Lower lobe of right lung (tissue), 2 donors: ENCODE results near the gene FAM120C. TPM values are rescaled to one million over a fixed set of nuclear protein-coding genes. Genes with fewer than 3 reads are reported as not detected.

Source experiments
- ATAC-seq, 2 donors: fragments of 200-7000 bp; cut with Tn5 transposase; one replicate each; pipeline ENCODE4 v1.9.1; 2020 to 2022; ENCODE audit warnings: mild to moderate bottlenecking in 2 of 2, moderate library complexity in 2 of 2
- DNase-seq: peaks from one replicate; pipeline ENCODE4 v3.0.0-alpha.2; 2020
- H3K27ac ChIP-seq: fragments of 200-600 bp; one replicate; pipeline ENCODE4 v1.8.0; 2022
- H3K27me3 ChIP-seq: fragments of 200-600 bp; one replicate; pipeline ENCODE4 v1.8.0; 2022; ENCODE audit warnings: low read depth
- H3K36me3 ChIP-seq: fragments of 200-600 bp; one replicate; pipeline ENCODE4 v1.8.0; 2022; ENCODE audit warnings: mild to moderate bottlenecking
- H3K4me1 ChIP-seq: fragments of 200-600 bp; one replicate; pipeline ENCODE4 v1.8.0; 2022
- H3K4me3 ChIP-seq: fragments of 200-600 bp; one replicate; pipeline ENCODE4 v1.8.0; 2022; ENCODE audit warnings: mild to moderate bottlenecking
- H3K9me3 ChIP-seq: fragments of 200-600 bp; one replicate; pipeline ENCODE4 v1.8.0; 2022
- CTCF ChIP-seq: fragments of 200-600 bp; IDR thresholded peaks from one replicate; pipeline ENCODE4 v1.8.0; 2022; ENCODE audit warnings: antibody characterized with exemption, mild to moderate bottlenecking
- intact Hi-C: fragments of 100-400 bp; cut with DNase I; formaldehyde crosslinking; loops from one replicate; pipeline ENCODE4 v1.11.0; 2022
- total RNA-seq: library from RNA; stranded (reverse); fragmentation: NEBNext Ultra II Directional; extraction: Animal tissue kit (Norgen Biotek cat#: 25700); gene quantifications from one replicate; pipeline ENCODE4 v1.2.1, GENCODE V29; 2021
- donor health status: DM: no; HTN: yes; CAD: no; lungs with severe emphysema.

Gene FAM120C
- total RNA-seq, 1 donor from 2014 or later = 9.0 TPM

GRCh38 chrX:54181202-54181953 is 1.7 kb downstream of the FAM120C start:
- Histone ChIP-seq H3K27me3 (no peaks in the 10 kb centered on the region), H3K9me3 (no peaks in the 10 kb centered on the region), H3K36me3 (no peaks in the 10 kb centered on the region), H3K4me3 (peak overlapping the region; percentile 79), H3K27ac (no peak overlapping the region), H3K4me1 (peaks cover 30% of the 10 kb centered on the region)
- no peak for TF ChIP-seq CTCF
- ATAC-seq = no peak
- no peak for DNase-seq
- intact Hi-C loops = no loop called here

- Histone ChIP-seq H3K27ac (no peak overlapping the region), H3K4me3 (no peak overlapping the region), H3K9me3 (no peaks in the 10 kb centered on the region), H3K4me1 (peaks cover 30% of the 10 kb centered on the region), H3K27me3 (no peaks in the 10 kb centered on the region), H3K36me3 (no peaks in the 10 kb centered on the region)
- no peak for TF ChIP-seq CTCF
- intact Hi-C loops = no loop called here
- ATAC-seq (no peak), DNase-seq (no peak)
Observed at GRCh38 chrX:54180403-54180802, 2.7 kb downstream of the FAM120C start.

GRCh38 chrX:54178100-54178940 is 4.7 kb downstream of the FAM120C start:
- DNase-seq (no peak), ATAC-seq (no peak)
- Histone ChIP-seq H3K36me3 (no peaks in the 10 kb centered on the region), H3K27ac (no peak overlapping the region), H3K4me1 (peaks cover 30% of the 10 kb centered on the region), H3K27me3 (no peaks in the 10 kb centered on the region), H3K9me3 (no peaks in the 10 kb centered on the region), H3K4me3 (no peak overlapping the region)
- TF ChIP-seq CTCF = no peak
- intact Hi-C loops = no loop called here

GRCh38 chrX:54177306-54177705 is 5.7 kb downstream of the FAM120C start:
- no peak overlapping the region for H3K4me3 ChIP-seq
- intact Hi-C loops = no loop called here
- DNase-seq (no peak), ATAC-seq (no peak)
- H3K4me1 ChIP-seq = peaks cover 30% of the 10 kb centered on the region
- no peak for TF ChIP-seq CTCF
- H3K27ac ChIP-seq = no peak overlapping the region
- H3K27me3 ChIP-seq = no peaks in the 10 kb centered on the region
- H3K36me3 ChIP-seq = no peaks in the 10 kb centered on the region
- no peaks in the 10 kb centered on the region for H3K9me3 ChIP-seq

- DNase-seq (no peak), ATAC-seq (no peak)
- no peaks in the 10 kb centered on the region for H3K27me3 ChIP-seq
- H3K36me3 ChIP-seq = no peaks in the 10 kb centered on the region
- peaks cover 13% of the 10 kb centered on the region for H3K4me1 ChIP-seq
- TF ChIP-seq CTCF = no peak
- H3K27ac ChIP-seq = no peak overlapping the region
- no peak overlapping the region for H3K4me3 ChIP-seq
- no peaks in the 10 kb centered on the region for H3K9me3 ChIP-seq
- intact Hi-C loops = no loop called here
Observed at GRCh38 chrX:54173791-54174190, 9.3 kb downstream of the FAM120C start.
